Measurements from ENCODE around the gene TRPM3.

GRCh38 chr9:70673844-70674243, 447.6 kb downstream of the TRPM3 start:
- TF ChIP-seq CTCF (IDR thresholded peaks at IDR 0.05) (no peak), POLR2A (IDR thresholded peaks at IDR 0.05) (no peak)
